GM21423 (cell line): ENCODE measurements around the gene MTERF2.

ENCODE experiments used
- ATAC-seq: cut with Tn5 transposase; IDR thresholded peaks from one replicate; pipeline ENCODE4 v1.9.1; 2021; ENCODE audit warnings: mild to moderate bottlenecking, moderate library complexity; ENCODE audit not compliant: unreplicated experiment

Gene MTERF2

DNA sequence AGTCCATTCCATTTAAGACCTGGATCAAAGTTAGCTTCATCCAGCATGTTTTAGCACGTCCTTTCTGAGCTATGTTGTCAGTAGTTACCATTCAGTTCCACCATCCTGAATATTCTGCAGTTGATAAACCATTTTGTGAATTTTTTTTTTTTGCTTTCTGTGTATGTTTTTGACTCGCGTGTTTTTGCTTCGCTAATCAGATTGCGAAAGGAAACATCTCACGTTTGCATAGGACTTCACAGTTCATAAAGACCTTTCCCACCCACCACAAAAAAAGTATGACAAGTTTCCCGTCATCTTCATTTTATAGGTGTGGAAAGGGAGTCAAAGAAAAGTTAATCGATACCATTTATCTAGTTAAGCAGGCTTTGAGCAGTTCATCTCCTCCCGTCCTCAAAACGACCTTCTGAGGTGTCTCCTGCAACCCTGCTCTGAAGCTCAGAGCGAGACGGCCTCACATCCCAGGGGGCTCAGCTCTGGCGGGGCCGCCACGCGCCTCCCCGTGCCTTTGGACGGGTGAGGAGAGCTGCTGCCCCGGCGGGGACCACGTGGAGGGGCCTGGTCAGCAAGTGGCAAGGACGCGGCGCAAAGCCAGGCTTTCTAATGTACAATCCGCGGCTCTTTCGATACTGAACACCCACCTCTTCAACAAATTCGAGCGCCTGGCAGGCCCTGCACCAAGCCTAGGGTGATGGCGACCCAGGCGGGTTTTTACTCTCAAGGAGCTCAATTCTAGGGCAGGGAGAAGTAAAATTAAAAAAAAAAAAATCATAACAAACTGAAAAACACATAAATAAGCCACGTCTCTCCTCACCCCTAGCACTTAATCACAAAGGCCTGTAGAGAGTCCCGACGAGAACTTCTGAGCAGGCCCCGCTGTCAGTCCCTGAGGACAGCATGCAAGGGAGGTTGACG is 32.2 kb downstream of the MTERF2 start:
- ATAC-seq = no peak

DNA sequence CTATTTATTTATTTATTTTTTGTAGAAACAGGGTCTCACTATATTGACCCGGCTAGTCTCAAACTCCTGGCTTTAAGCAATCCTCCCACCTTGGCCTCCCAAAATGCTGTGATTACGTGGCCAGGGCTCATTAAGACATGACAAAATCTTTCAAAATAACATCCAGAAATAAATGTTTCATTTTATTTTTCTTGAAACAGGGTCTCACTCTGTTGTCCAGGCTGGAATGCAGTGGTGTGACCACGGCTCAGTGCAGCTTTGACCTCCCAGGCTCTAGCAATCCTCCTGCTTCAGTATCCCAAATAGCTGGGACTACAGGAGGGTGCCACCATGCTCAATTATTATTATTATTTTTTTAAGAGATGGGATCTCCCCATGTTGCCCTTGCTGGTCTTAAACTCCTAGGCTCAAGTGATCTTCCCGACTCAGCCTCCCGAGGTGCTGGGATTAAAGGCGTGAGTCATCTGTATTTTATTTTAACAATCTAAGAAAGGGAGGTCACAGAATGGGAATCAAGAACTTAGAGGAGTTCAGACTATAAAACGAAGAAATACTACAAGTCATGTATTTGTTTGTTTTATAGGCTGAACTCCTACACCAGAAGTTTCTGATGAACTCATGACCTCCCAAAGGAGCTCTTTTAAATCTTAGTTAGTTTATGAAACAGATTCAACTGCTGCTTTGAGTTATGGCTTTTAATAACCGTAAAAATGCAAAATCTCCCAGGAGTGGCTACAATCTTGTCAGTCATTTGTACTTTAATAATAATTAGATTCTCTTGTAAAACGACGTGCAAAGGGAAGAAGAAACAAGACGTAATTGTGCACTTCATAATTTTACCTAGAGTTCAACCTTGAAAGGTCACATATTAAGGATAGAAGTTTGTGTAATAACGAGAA is 33.3 kb downstream of the MTERF2 start:
- ATAC-seq = no peak

DNA sequence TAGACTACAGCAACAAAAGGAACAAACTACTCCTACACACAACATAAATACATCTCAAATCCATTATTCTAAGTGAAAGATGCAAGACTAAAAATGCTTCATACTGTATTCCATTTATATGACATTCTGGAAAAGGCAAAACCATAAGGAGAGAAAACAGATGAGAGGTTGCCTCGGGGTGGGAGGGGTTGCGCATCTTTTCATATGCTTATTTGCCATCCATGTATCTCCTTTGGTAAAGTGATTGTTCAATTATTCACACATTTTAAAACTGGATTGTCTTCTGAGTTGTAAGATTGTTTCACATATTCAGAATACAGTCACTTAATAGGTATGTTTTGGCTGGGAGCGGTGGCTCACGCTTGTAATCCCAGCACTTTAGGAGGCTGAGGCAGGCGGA is 36.4 kb downstream of the MTERF2 start:
- no peak for ATAC-seq

DNA sequence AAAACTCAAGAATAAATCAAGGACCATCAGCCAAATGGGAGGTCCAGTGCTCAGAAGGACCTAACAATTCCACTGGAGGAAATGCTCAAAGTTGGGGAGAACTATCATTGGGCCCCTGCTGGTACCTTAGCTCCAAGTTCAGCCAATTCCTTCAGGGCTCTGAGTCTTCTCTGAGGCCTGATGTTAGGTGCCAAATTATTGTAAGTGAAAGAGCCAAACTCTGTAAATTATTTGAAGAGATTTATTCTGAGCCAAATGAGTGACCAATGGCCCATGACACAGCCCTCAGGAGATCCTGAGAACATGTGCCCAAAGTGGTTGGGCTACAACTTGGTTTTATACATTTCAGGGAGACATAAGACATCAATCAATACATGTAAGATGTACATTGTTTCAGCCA is 39.5 kb downstream of the MTERF2 start:
- ATAC-seq = no peak

DNA sequence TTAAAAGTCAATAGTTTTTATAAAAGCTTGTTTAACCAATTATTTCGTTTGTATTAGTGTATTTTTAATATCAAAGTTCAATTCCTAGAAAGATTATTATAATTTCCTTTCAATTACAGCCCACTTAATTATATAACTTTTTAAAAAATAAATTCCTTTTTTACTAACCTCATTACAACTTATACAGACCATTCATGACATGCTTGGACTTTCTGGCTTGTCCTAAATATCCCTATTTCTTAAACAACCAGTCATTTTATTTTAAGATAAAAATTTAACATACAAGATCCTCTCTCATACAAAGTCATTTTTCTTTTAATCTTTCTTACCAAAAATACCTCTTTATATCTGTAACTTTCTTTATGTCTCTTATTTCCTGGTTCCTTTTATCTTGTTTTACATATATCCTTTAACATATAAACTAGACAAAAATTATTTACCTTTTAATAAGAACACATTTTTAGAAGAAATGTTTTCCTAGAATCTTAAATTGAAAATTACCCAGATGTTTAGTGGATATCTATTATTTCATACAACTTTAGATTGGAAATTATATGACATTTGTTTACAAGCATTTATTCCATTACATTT is 41.6 kb downstream of the MTERF2 start:
- no peak for ATAC-seq

DNA sequence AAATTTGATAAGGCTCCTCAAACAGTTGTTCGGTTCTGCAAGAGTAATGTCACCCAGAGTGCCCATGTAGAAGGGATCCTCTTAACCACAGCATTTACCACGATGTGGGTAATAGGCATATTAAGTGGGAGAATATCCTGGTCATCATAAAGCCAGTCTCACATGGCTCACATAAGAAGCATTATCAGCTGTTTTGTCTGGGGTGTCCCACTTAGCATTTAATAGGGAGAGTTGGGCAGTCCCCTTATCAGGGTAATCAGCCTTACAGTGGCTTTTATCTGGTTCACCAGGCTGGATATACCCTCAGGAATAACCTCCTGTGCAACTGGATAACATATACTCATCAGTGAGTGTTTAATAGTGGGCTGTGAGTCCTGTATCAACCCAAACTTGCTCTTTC is 44.2 kb downstream of the MTERF2 start:
- no peak for ATAC-seq

DNA sequence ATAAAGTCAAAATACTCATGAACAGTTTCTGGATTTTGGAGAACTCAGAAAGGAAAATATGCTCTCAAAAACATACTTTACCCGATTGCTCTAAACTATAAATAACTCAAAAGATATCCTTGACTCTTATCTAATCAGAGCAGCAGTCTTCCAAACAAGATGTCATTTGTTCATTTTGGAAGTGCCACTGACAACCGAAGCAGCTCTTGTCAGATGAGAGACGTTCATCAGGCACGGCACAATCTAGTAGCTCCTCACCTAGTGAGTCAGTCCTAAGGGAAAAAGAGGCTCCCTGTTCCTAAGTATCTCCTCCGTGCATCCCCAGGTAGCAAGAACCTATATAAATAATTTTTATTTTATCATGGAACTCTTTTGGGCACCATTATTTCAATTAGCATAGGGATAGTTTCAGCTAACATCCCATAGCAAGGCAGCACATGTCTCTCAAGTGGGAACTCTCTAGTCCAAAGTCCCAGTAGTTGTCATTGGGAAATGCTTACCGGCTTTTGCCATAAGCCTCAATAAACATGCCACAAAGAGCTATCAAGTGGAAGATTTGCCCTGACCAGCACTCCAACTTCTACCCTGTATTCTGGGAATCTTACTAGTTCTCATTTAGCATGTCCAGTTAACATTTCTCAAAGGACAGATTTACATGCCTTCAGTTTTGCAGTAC is 45.3 kb downstream of the MTERF2 start:
- no peak for ATAC-seq

DNA sequence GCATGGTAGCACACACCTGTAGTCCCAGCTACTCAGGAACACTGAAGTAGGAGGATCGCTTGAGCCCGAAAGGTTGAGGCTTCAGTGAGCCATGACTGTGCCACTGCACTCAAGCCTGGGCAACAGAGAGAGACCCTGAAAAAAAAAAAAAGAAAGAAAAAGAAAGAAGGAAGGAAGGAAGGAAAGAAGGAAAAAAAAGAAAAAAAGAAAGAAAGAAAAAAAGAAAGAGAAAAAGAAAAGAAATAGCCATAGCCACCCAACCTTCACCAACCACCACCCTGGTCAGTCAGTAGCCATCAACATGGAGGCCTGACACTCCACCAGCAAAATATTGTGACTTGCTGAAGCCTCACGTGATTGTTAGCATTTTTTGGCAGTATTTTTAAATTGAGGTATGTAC is 52.7 kb downstream of the MTERF2 start:
- no peak for ATAC-seq
